DMS114 treated with DMSO at 0.1 percent for 48 hours (cell line): ENCODE results near the gene RTL1.

Experiments used
- DNase-seq: peaks from one replicate; lab custom pipeline; 2025; ENCODE audit not compliant: unreplicated experiment; lab: John Stamatoyannopoulos, UW

The RTL1 gene

DNA sequence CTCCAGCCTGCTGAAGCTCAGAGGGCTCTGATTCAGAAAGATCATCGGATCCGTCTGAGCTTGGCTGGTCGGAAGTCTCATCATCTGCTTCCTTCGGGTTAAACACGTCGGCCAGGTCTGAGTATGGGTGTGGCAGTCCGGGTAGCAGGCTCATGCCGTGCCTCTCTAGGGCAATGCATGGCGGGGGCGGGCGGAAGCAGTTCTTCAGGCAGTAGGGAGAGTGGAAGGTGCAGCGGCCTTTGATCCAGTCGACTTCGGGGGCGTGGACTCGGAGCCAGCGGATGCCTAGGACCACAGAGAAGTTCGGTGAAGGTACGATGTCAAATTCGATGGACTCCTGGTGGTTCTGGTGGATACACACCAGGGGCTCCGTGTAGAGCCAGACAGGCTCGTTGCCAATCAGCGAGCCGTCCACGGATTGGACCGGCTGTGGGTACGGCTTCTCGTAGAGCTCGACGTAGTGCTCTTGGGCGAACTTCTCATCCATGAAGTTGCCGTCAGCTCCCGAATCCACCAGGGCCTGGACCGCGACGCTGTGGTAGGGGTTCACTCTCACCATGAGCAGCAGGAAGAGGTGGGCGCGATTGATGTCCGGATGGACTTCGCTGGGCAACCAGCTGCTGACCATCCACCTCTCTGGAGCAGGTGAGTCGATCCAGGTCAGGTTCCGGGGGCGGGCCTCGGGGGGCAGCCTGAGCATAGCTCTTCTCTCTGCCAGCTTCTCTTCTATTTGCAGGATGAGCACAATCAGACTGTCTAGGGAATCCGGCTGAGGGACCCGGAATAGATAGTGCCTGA, 20.3 kb downstream of the RTL1 start:
- DNase-seq = no peak

DNA sequence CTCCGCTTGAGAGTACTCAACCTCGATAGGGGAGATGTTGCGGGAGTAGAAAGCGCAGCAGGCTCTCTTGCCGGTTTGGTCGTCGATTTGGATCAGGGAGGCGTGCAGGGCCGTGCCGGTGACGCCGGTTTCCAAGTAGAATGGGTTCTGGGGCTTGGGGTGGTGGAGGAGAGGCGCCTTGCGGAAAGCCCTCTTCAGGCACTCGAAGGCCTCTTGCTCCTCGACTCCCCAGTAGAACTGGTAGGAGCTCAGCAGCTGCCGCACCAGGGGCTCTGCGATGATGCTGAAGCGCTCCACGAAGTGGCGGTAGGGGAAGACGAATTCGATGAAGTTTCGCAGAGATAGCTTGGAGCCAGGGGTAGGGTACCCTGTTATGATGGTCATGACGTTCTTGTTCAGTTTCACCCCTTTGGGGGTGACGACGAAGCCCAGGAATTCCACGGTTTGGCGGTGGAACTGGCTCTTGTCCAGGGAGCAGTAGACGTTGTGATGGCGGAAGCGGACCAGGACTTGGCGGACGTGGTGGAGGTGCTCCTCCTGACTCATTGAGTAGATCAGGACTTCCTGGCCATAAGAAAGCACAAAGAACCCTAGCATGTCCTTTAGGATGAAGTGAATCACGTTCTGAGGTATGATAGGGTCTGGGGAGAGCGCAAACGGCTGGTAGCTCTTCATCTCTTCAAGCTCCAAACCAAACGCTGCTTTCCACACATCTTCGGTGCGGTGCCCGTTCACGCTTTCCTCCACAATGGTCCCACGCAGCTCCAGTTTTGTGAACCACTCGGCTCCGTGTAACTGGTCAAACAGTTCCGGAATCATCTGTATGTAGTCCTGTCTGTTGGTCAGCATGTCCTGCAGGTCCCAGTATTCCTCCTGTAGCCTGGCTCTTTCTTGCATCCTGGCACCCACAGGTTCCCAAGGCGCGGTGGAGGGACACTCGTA, 21.2 kb downstream of the RTL1 start:
- no peak for DNase-seq

DNA sequence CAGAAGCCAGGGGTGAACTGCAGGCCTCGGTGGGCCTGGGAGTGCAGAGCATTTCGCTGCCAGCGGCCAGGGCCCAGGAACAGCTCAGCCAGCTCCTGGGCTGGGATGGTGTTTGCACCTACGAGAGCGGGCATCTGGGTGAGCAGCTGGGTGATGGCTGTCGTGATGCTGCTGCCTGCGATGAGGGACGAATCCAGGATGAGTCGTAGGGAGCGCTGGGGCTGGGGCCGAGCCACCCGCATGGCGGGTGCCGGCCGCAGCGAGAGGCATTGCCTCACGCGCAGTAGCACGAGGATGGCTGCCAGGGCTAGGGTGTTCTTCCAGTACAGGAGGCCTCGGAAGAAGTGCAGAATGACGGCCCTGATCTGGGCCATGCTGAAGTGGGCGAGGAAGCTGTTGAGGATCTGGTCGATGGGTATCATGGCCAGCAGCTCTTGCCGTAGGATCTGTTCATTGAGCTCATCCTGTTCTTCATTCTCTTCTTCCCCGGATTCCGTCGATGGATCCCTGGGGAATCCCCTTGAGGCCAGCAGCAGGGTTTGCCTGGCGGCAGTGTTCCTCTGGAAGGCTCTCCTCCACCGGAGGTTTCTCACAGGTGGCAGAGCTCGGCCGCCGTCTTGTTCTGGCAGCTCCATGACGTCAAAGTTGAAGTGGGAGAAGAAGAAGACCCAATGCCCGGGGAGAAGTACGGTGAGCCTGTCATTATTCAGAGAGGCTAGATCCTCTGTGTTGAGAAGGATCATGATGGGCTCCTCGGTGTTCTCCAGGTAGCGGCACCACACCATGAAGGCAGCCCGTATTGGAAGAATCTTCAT, 22.1 kb downstream of the RTL1 start:
- no peak for DNase-seq

DNA sequence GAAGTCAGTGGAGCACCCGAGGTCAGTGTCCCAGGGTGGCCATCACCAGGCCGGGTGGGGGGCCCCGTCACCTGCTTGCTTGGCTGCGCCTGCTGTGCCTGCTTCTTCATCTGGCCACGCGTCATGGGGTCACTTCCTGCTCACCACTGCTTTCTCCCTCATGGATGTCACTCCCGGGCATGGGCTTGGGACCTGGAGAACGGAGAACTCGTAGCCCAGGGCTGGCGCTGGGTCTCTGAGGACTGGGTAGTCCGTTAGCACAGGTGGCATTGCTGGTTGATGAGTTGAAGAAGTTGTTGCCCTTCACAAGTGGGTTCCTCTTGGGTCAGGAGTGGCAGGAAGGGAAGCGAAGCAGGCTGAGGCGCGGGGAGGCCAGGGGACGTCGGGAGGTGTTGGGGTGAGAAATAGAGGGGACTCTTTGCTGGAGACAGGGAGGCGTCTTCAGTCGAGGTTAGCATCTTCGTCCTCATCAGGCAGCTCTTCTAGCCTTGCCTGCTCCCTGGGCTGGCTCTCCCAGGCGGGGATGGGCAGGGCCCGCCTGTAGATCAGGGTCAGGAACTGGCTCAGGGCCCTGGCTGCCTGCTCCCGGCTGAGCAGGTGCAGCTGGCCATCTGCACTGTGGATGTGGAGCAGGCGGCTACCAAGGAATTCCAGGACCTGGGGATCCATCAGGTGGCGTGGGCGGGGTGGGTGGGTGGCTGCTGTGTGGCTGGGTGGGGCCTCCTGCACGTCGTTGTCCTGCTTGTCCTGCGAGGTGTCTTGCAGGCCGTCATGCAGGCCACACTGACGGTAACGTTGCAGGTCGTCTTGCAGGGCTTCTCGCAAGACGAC, 23.0 kb downstream of the RTL1 start:
- DNase-seq = no peak

DNA sequence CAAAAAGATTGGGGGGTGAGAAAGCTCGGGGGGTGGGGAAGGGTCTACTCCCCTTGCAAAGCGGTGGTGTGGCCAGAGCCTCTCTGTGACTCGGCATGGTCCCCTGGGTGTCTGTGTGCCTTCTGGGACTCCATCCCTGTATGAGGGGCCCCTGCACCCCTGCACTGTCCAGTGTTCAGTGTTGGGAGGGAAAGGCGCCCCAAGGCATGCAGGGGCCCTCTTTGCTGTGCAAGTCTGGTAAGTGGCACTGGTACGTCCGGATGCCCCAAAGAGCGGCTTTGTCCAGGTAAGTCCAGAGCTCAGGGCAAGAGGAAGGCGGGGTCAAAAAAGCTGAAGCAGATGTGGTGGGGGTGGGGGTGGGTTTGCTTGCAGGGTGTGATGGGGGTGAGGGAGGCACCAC, 23.7 kb downstream of the RTL1 start:
- DNase-seq = no peak

DNA sequence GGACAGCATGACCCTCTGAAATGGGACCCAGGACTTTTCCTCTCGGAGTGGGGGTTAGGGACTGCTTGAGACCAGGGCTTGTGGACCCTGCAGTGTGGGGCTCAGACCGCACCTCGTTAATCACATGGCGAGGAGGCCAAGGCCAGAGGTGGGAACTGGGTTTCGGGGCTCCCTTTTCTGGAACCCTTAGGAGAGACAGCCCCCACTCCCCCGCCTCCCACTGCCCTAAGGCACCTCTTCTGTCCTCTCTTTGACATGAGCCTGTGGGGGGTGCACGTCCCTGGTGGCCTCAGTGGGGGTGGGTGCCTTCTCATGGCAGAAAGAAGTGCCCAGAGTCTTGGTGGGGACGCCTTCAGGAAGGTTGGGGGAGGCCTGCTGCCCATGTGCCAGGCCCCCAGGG, 24.3 kb downstream of the RTL1 start:
- no peak for DNase-seq

DNA sequence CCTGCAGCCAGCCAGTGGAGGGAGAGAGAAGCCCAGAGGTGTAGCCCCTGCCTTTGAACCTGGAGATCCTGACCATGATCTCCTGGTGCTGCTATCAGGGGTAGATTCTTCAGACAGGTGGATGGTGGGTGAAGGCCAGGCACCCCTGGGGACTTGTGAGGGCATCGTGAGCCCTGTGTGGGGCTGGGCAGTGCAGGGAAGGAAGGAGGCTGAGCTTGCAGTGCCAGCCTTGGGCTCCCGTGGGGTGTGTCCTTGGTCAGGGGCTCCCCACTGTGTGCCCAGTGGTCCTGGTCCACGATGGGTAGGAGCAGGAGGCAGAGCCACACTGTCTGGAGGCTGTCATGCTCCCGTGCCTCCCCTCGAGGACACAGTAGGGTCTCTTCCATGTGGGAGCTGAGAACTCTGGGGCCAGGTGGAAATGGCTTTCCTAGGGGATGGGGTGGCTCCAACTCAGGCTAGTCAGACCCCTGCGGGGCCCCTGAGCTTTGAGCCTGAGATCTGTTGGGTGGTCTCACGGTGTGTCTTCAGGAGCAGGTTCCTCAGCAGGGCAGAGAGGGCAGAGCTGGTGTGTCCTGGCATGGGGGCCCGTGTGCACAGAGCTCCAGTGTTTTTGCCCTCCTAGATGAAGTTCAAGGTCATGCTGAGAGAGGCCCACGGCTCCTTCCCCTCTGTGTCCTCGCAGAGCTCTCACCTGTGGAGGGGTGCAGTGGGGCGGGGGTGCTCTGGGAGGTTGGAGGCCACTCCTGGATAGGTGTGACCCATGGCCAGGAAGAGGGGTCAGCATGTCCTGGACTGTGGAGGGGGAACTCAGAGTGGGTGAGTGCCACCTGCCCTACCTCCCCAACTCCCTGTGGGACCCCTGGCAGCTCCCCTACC, 25.0 kb downstream of the RTL1 start:
- no peak for DNase-seq

DNA sequence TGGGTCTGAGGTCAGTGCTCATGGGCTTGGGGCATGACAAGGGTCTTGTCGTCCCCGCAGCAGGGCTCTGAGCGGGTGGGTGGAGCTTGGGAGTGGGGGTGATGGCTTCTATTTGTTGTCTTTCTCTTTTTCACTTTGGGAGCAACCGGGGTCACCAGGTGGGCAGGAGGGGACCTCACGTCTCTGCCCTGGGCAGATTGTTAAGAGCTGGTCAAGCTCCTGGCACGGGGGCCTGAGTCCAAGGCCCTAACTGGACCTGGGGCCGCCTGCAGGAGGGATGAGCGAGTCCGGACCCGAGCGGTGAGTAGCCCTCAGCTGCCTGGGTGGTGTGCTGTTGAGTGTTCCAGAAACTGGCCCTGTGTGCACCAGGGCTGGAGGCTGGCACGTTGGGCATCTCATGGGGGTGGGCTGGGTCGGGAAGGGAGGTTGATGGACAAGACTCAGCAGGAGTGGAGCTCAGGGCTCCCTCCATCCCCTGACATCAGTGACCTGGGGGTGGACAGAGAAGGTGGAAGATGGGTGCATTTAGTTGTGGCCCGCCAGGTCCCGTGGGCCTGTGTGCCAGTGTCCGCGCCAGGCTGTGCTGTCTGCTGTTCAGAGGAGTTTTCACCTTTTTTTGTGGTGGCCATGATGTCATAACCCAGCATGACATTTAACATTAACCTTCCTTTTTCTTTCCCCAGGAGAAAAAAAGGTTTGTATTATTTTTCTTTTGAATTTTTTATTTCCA, 27.5 kb downstream of the RTL1 start:
- DNase-seq = no peak

DNA sequence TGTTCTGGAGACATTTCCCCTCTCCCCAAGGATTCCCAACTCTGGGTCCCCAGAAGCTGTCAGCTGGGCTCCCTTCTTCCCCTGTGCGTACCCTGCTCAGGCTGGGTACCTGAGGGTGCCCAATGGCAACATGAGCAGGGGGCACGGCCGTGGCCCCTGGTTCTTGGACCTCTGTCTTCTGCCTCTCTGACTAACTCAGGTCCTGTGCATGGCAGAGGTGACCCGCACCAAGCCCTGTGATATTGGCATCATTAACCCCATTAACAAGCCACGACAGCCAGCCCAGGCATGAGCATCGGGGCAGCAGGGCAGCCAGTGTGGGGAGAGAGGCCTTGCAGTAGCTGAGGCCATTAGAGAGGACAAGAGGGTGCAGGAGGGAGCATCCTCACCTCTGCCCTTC, 28.4 kb downstream of the RTL1 start:
- DNase-seq = no peak

DNA sequence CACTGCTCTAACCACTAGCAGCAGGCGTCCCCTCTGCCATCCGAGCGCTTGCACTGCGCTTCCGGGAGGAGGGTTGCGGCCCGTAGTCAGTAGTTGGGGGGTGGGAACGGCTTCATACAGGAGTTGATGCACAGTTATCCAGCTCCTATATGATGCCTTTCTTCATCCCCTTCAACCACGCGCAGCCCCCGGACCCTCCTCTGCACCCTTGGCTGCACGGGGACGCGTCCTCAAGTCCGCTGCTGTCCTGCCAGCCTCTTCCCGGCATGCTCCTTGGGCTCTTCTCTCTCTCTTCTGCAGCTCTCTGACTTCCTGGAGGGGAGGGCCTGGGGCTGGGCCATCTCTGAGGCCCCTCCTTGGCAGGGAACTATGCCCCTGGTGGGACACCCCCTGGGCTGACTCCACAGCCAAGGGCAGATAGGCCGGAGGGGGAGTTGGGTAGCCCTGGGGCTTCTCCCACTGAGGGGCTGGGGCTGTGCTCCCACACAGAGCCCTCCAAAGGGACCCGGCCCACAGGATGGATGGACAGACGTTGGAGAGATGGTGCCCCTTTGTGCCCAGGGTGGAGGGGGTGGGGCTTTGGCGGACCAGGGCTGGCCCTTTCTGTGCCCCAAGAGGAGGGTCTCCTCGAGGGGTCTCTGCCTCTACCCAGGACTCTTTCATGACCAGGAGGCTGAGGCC, 29.0 kb downstream of the RTL1 start:
- DNase-seq = no peak

DNA sequence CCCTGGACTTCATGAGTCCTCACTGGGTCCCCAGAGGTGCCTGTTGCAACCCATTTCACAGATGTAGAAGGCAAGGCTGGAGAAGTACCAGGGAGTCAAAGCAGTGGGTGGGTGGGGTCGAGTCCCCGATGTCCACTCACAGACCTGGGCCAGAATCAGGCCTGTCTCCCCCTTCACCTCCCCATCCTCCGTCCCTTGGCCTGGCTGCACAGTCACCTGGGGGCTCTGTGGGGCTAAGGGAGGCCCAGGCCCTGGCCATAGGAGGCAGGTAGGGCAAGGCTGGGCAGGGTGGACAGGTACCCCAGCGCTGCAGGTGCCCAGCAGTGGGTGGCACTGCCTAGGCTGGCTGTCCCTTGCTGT, 29.5 kb downstream of the RTL1 start:
- no peak for DNase-seq

DNA sequence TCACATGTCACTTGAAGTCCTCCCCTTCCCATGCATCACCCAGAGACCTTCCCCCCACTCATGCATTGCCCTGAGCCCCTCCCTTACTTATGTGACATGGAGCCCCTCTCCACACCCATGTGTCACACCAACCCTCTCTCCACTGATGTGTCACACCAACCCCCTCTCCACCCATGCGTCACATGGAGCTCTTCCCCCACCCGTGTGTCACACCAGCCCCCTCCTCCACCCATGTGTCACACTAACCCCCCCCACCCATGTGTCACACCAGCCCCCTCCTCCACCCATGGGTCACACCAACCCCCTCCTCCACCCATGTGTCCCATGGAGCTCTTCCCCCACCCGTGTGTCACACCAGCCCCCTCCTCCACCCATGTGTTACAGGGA, 30.4 kb downstream of the RTL1 start:
- DNase-seq = no peak

DNA sequence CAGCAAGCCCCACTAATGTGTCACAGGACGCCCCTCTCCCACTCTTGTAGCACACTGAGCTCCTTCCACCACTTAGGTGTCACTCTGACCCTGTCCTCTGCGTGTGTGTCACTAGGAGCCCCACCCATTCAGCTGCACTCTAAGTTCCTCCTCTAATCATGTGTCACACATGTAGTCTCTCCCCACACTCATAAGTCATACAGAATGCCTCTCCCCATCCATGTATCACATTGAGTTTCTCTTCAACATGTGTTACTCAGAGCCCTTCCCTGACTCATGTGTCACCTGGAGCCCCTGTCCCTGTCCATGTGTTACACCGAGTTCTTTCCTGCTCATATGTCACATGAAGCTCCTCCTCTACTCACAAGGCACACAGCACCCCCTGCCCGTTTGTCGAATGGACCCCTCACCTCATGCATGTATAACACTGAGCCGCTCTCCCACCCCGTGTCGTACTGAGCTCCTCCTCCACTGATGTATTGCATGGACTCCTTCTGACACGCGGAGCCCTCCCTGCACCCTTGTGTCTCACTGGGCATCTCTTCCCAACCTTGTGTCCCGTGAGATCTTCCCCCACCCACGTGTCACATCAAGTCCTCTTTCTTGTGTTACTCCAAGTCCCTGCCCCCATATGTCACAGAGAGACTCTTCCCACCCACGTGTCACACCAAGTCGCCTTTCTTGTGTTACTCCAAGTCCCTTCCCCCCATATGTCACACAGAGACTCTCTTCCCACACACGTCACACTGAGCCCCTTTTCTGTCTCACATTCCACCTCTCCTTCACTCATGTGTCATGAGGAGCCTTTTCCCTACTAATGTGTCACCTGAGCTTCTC, 31.0 kb downstream of the RTL1 start:
- DNase-seq = no peak

DNA sequence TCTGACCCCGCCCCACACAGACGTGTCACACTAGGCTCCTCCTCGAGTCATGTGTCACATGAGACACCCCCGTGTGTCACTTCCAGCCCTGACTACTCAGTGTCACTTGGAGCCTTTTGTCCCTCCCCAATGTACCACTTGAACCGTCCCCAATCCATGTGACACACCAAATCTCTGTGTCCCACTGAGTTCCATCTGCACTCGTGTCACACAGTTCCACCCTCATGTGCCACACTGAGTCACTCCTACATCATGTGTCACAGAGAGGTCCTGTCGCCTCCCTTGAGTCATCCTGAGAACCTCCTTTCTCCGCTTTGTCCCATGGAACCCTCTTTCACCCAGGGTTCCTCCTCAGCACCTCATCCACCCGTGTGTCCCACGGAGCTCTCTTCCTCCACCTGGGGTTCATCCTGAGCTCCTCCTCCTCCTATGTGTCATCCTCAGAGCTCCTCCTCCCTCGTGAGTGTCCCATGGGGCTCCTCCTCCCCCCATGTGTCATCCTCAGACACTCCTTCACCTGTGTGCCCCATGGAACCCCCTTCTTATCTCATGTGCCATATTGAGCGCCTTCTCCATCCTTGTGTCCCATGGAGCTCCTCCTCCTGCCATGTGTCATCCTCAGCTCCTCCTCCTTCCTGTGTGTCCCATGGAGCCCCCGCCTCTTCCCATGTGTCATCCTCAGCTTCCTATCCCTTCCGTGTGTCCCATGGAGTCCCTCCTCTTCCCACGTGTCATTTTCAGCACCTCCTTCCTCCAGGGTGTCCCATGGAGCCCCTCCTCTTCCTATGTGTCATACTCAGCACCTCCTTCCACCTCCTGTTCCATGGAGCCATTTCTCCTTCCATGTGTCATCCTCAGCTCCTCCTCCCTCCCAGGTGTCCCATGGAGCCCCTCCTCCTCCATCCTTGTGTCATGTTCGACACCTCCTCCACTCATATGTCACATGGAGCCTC, 32.0 kb downstream of the RTL1 start:
- DNase-seq = no peak

DNA sequence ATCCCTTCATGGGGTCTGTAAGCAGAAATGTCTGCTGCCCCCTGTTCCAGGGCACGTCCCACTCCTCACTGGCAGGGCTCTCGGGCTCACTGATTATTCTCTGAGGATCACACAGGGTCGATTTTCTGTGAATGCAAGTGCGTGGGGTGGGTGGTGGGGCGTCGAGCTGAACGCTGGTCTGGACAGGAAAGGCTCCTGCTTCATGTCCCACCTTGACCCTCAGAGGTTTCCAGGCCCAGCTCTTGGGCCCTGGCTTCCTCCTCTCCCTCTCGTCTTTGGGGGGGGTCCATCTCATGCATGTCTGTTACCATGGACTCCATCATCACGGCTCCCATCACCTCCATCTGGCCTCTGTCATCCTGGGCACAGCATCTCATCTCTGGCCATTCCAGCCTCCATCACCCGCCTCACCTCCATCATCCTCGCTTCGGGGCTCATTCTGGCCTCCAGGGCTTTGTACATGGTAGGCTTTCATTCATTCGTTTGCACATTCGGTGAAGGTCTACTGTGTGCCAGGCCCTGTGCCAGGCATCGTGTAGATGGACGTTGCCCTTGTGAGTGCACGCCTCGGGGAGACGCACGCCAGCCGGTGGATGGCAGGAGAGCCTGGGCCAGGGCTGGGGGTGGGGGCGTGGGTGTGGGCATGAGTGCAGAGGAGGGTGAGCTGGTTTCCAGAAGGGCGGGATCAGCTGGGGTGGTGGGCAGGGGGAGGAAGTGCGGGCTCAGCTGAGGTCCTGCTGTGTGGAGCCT, 34.7 kb downstream of the RTL1 start:
- no peak for DNase-seq
